ENCODE measurements around the gene FGFRL1. TPM values are rescaled to one million over a fixed set of nuclear protein-coding genes. Genes with fewer than 3 reads are reported as not detected.

The FGFRL1 gene
- polyA plus RNA-seq, 4 donors, result 33.7 to 47.3 (median 41.6) TPM

DNA sequence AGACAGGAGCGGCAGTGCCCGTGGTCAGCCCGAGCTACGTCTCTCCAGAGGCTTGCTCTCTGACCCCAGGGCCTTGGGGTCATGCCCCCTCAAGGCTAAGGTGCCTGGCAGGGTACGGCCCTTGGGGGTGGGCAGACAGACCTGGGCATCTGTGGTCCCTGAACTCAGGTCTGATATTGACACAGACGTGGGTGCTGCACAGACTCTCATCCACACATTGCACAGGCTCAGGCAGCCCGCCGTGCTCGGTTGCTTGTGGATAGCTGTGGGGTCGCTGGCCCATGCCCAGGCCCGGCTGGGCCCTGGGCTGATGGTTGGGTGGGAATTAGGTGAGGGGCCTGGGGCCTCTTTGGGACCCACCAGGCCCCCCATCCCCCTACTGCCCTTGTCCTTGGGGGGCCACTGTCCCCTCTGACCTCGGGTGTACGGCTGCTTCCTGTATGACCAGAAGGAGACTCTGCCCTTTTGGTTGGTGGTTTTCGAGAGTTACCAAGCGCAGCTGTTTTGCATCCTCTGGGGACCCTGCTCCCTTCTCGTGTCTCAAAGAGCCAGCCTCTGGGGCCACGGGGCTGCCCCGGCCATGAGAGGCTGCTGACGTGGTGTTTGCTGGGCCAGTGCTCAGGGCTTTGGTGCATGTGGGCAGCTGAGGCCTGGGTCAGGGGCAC lies 10.1 kb downstream of the FGFRL1 start:
- DNase-seq (ENCODE audit: low read depth in 4 of 4, low spot score in 2 of 4), result no peak

- no peak for DNase-seq (ENCODE audit: low read depth in 4 of 4, low spot score in 2 of 4)
Measured at GRCh38 chr4:1022051-1022738, 10.8 kb downstream of the FGFRL1 start.

DNA sequence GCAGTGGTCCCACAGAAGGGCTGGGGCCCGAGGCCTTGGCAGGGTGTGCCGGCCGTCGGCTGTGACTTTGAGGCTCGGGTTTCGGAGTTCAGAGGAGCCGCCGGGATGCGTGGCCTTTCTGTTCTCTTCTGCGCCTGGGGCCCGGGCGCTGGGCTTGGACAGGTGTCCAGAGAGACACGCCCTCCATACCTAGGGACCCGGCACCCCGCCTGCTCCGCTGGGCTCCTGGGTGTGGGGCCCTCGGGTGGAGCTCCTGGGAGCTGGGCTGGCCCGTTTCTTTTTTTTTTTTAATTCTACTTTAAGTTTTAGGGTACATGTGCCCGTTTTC lies 11.3 kb downstream of the FGFRL1 start:
- no peak for DNase-seq (ENCODE audit: low read depth in 4 of 4, low spot score in 2 of 4)

GRCh38 chr4:1023075-1023640 lies 11.7 kb downstream of the FGFRL1 start:
- DNase-seq (ENCODE audit: low read depth in 4 of 4, low spot score in 2 of 4), result no peak

GRCh38 chr4:1023895-1024740 lies 12.7 kb downstream of the FGFRL1 start:
- DNase-seq (ENCODE audit: low read depth in 4 of 4, low spot score in 2 of 4), result no peak

DNA sequence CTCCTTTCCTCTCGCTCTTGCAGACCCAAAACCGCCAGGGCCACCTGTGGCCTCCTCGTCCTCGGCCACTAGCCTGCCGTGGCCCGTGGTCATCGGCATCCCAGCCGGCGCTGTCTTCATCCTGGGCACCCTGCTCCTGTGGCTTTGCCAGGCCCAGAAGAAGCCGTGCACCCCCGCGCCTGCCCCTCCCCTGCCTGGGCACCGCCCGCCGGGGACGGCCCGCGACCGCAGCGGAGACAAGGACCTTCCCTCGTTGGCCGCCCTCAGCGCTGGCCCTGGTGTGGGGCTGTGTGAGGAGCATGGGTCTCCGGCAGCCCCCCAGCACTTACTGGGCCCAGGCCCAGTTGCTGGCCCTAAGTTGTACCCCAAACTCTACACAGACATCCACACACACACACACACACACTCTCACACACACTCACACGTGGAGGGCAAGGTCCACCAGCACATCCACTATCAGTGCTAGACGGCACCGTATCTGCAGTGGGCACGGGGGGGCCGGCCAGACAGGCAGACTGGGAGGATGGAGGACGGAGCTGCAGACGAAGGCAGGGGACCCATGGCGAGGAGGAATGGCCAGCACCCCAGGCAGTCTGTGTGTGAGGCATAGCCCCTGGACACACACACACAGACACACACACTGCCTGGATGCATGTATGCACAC lies 13.6 kb downstream of the FGFRL1 start:
- DNase-seq (ENCODE audit: low read depth in 4 of 4, low spot score in 2 of 4), result no peak

DNA sequence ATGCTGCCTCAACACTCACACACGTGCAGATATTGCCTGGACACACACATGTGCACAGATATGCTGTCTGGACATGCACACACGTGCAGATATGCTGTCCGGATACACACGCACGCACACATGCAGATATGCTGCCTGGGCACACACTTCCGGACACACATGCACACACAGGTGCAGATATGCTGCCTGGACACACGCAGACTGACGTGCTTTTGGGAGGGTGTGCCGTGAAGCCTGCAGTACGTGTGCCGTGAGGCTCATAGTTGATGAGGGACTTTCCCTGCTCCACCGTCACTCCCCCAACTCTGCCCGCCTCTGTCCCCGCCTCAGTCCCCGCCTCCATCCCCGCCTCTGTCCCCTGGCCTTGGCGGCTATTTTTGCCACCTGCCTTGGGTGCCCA lies 14.7 kb downstream of the FGFRL1 start:
- DNase-seq (ENCODE audit: low read depth in 4 of 4, low spot score in 2 of 4), result no peak

DNA sequence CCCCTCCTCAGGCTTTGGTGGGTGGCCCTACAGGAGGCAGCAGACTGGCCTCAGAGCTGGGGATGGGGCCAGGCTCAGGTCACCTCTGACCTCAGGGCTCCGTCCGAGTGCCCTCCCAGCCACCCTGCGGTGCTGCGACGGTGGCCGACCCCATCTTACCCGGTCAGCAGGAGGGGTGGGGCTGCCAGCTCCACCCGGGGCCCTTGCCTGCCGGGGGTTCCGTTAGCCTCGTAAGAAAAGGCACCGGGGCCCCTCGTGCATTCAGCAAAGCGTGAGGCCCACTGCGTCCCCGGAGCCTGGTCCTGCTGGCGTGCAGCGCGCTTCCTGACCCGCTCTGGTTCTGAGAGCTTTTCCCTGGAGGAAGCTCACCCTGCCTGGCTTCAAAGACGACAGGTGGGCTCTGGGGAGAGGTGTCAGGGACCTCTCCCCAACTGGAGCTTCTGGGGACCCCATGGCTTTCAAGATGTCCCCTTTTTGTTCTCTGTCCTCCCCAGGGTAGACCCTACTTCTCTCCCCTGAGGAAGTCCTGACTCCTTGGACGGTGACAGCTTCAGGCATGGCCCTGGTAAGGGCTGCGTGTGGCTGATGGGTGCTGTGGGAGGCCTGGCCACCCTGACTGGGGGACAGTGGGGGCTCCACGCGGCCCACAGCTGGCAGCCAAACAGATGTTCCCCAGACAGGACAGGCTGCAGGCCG lies 15.9 kb downstream of the FGFRL1 start:
- DNase-seq (ENCODE audit: low read depth in 4 of 4, low spot score in 2 of 4), result no peak

DNA sequence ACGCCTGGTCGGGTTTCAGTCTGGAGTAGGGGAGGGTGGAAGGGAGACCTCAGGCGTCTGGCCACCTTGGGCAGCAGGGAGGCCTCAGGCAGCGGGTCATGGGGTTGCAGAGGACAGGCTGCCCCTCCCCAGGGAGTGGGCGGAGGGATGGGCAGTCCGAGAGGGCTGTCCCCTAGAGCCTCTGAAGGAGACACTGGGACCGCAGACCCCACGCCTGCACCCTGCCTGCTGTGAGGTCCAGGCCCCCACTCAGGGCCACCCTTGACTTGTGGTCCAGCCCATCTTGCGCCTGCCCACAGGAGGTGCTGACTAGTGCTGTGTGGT lies 16.5 kb downstream of the FGFRL1 start:
- no peak for DNase-seq (ENCODE audit: low read depth in 4 of 4, low spot score in 2 of 4)

DNA sequence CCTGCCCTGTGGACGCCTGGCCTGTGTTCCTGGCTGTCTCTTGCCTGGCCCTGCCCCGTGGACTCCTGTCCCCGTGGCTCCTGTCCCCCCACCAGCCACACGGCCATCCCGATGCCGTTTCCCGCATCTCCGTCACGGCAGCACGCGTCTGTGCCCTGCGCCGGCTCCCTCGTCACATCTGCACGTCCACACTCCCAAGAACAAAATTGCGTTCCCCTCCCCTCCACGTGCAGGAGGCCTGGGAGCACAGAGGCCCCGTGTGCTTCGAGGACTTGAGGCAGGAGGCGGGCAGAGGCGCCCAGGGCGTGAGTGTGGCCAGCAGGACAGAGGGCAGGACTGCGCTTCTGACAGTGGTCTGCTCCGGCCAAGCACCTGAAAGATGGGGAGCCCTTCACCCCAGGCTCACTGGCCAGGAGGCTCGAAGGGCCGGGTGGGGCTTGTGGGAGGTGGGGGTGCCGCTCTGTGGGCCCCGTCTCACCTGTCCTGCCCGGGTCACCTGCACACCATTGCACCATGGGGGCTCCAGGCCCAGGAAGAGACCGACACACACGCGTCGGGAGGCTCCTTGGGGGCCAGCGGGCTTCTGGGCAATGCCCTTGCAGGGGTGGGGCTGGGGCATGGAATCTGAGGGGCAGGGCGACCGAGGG lies 17.3 kb downstream of the FGFRL1 start:
- no peak for DNase-seq (ENCODE audit: low read depth in 4 of 4, low spot score in 2 of 4)

DNA sequence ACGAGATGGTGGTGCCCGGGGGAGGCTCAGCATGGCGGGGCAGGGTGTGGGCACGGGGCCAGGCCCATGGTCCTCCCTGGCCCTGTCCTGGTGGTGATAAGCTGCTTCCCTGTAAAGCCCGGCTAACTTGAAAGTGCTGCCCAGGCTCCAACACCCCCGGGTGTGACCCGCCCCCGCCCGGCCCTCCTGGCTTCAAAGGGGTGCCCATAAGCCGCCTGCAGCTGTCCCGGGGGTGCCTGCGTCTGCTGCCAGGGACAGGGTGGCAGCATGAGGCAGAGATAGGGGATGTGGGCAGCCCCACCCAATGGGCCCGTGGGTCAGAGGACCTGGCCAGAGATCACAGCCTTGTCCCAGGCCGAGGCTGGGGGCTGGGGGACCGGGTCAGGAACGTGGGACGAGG lies 18.1 kb downstream of the FGFRL1 start:
- no peak for DNase-seq (ENCODE audit: low read depth in 4 of 4, low spot score in 2 of 4)

- DNase-seq (ENCODE audit: low read depth in 4 of 4, low spot score in 2 of 4), result no peak
Measured at GRCh38 chr4:1030031-1030430, 18.6 kb downstream of the FGFRL1 start.

DNA sequence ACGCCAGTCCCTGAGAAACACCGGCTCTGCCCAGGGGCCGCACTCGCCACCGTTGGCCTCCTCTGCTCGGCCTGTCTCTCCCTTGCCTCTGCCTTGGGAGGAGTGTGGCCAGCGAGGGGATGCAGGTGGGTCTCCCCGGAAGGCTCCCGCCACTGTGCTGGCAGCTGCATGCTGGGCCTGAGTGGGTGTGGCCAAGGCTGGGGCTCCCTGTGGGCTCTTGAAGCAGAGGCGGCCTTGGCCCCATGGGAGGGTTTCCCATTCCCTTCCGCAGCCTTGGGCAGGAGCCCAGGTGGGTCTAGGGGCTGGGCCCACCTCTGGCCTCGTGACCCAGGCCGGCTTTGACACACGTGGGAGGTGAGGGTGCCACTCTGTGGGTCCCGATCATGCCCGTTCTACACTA lies 19.1 kb downstream of the FGFRL1 start:
- no peak for DNase-seq (ENCODE audit: low read depth in 4 of 4, low spot score in 2 of 4)

DNA sequence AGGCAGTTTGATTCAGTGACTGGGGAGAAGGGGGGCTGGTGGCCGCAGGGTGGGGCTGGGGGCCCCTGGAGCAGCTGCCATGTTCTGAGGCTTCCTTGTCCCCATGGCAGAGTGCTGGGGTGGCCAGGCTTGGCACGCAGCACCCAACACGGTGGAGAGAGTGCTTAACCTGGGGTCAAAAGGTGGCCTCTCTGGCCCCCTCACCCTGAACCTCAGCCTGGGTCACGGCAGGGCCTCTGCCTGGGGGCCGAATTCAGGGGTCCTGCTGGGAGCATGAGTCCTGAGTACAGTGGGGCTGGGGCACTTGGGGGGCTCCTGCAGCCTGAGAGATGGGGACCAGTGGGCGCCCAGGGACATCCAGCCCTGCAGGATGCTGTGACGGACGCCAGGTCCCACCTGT lies 19.9 kb downstream of the FGFRL1 start:
- DNase-seq (ENCODE audit: low read depth in 4 of 4, low spot score in 2 of 4), result no peak

- DNase-seq (ENCODE audit: low read depth in 4 of 4, low spot score in 2 of 4), result no peak
Measured at GRCh38 chr4:1031956-1032795, 20.8 kb downstream of the FGFRL1 start.

DNA sequence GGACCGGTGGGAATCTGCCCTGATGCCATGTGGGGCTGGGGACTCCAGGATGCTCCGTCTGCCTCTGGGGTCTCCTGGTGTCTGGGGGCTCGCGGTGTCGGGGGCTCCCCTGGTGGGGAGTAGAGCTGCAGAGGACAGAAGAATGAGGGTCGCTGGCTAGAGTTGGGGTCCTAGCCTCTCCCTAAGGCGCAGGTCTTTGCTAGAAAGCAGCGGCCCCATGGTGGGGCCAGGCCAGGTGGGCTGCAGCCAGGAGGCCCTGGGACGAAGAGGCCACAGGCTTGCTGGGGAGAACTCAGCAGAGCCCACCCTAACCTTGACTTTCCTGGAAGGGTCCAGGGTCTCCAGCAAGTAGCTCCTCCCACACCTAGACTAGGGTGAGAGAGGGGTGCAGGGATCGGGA lies 21.4 kb downstream of the FGFRL1 start:
- no peak for DNase-seq (ENCODE audit: low read depth in 4 of 4, low spot score in 2 of 4)

GRCh38 chr4:1033840-1034551 lies 22.6 kb downstream of the FGFRL1 start:
- DNase-seq (ENCODE audit: low read depth in 4 of 4, low spot score in 2 of 4), result no peak

- no peak for DNase-seq (ENCODE audit: low read depth in 4 of 4, low spot score in 2 of 4)
Measured at GRCh38 chr4:1035510-1035909, 24.1 kb downstream of the FGFRL1 start.
